GM19193 (cell line): ENCODE results near the gene ZC3HAV1.
A peak's percentile ranks its signal among the peaks of the same experiment; 100 is the strongest.

Experiments used
- POLR2A ChIP-seq: IDR thresholded peaks from 4 replicates; pipeline ENCODE4 v1.6.1; 2011; ENCODE audit not compliant: insufficient read depth, insufficient read length; ENCODE audit errors: extremely low read depth

ZC3HAV1 gene

GRCh38 chr7:139109188-139109982 lies at the start of gene ZC3HAV1:
TSS of gene ZC3HAV1 (minus strand) at chr7:139109720. CDS start at chr7:139109331, 389 bp downstream.
- peak; percentile 90 for TF ChIP-seq POLR2A

- no peak for TF ChIP-seq POLR2A
Measured at GRCh38 chr7:139153832-139154231, 44.3 kb upstream of the ZC3HAV1 start.

GRCh38 chr7:139152149-139152548 lies 42.6 kb upstream of the ZC3HAV1 start:
- no peak for TF ChIP-seq POLR2A

GRCh38 chr7:139139150-139139549 lies 29.6 kb upstream of the ZC3HAV1 start:
- no peak for TF ChIP-seq POLR2A

- peak; percentile 53 for TF ChIP-seq POLR2A
Measured at GRCh38 chr7:139133335-139134139, 24.0 kb upstream of the ZC3HAV1 start.

DNA sequence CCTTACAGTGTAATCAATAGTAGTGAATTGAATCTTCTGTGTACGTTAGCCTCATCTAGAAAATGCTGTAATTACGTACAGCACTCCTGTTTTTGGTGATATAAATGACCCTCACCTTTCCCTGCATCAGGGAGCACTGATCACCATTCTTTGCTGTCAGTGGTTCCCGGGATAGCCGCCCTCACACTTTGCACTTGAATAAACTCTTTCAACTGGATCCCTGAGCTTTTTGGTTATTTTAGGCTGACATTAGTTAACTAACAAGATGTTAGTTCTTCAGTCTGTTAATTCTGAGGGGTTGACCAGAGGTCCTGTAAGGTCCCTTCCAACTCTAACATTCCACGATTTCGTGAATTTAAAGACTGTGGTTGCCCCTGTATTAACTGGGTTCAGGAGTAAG lies 23.4 kb upstream of the ZC3HAV1 start:
- no peak for TF ChIP-seq POLR2A

GRCh38 chr7:139131601-139132041 lies 22.1 kb upstream of the ZC3HAV1 start:
- no peak for TF ChIP-seq POLR2A

DNA sequence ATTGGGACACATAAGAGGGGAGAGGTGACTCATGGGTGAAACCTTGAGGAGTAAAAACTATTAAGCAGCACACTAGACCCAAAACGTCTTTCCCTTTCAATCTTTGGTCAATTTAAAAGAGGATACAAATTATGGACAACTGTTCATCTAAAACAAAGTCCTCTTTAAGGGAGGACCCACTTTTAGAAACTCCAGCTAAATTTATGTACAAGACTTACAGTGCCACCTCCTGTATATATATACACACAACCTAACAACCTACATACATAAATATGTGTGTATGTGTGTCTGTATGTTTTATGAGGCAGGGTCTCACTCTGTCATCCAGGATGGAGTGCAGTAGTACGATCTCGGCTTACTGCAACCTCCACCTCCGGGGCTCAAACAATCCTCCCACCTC lies 18.1 kb upstream of the ZC3HAV1 start:
- no peak for TF ChIP-seq POLR2A

DNA sequence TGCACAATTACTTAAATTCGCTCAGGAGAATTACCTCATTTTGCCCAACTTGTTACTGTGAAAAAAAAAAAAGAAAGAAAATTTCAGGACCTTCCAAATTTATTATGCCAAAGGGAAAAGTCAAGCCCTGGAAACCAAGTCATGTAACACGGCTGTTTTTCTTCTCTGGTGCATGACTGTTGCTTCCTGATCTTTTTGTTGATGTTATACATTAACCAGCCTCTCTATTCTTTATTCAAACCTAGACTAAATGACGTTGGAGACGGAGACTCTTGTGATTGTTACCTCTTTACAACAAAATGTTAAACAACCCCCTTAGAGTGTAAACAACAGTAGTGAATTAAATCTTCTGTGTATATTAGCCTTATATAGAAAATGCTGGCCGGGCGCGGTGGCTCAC lies 16.1 kb upstream of the ZC3HAV1 start:
- no peak for TF ChIP-seq POLR2A

- no peak for TF ChIP-seq POLR2A
Measured at GRCh38 chr7:139124084-139124914, 14.8 kb upstream of the ZC3HAV1 start.

DNA sequence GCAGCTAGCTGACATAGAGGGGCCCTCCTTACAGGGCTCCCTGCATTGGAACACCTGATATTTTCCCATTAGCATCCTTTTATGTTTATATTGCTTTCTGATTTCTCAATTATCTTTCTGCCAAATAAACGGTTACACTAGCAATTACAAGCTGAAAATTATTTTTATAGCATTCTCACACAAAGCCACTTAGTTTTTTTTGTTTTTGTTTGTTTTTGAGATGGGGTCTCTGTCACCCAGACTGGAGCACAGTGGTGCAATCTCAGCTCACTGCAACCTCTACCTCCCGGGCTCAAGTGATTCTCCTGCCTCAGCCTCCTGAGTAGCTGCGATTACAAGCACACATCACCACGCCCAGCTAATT lies 9.9 kb upstream of the ZC3HAV1 start:
- TF ChIP-seq POLR2A, result no peak

DNA sequence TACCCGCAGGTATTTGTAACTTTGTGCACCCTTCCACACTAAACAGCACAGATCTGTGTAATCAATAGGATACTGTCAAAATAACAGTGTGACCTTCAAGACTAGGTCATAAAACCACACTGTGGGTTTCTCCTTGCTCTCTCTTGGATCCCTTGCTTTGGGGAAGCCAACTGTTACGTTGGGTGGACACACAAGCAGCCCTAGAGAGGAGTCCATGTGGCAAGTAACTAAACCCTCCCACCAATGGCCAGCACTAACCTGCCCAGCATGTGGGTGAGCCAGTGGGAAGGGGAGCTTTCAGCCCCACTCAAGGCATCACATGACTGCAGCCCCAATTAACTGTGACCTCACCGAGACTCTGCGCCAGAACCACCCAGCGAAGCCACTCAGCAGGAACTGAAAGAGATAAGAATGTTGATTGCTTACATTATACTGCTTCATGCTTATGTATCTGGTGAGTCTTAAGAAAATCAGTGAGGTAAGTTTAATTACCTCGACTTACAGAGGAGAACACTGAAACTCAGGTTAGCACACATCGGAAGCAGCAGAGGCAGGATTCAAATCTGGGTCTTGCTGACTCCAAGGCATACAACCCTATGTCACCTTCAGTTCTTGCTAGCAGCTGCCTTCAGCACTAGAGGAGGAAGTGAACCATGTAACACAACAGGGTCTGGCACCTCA lies 9.4 kb upstream of the ZC3HAV1 start:
- no peak for TF ChIP-seq POLR2A

GRCh38 chr7:139118234-139118804 lies 8.8 kb upstream of the ZC3HAV1 start:
- no peak for TF ChIP-seq POLR2A

- no peak for TF ChIP-seq POLR2A
Measured at GRCh38 chr7:139117599-139118233, 8.2 kb upstream of the ZC3HAV1 start.
